Stimulated activated CD8-positive, alpha-beta memory T cell treated with anti-CD3 and anti-CD28 coated beads, Interleukin-15, amount 100 ng/mL, for 24 hours (primary cell): ENCODE results near the gene EFCAB9.

Experiments
- DNase-seq: peaks from one replicate; pipeline ENCODE4 v3.0.0-alpha.2; 2020; ENCODE audit warnings: low read depth

EFCAB9 gene

GRCh38 chr5:172243302-172243701 is 49.3 kb downstream of the EFCAB9 start:
- no peak for DNase-seq

GRCh38 chr5:172245046-172245445 is 51.1 kb downstream of the EFCAB9 start:
- no peak for DNase-seq

GRCh38 chr5:172245703-172246125 is 51.7 kb downstream of the EFCAB9 start:
- DNase-seq, result no peak

- no peak for DNase-seq
Measured at GRCh38 chr5:172248637-172249036, 54.7 kb downstream of the EFCAB9 start.

- DNase-seq, result no peak
Measured at GRCh38 chr5:172251419-172251818, 57.4 kb downstream of the EFCAB9 start.

- DNase-seq, result no peak
Measured at GRCh38 chr5:172252501-172252900, 58.5 kb downstream of the EFCAB9 start.
